Mesendoderm (in vitro differentiated cells): ENCODE measurements around the gene LRIG1.
"Not testable (repeated sequence)": the region's sequence is repeated elsewhere in the genome, so short reads cannot be mapped to it uniquely, and the experiment has no call there.

Experiments used
- DNase-seq: peaks from one replicate; pipeline ENCODE4 v3.0.0; 2013
- H2AK5ac ChIP-seq: 2 replicates; pipeline ENCODE4 v1.6.1; 2013; ENCODE audit warnings: low read length, inconsistent platforms
- H2BK120ac ChIP-seq: 2 replicates; pipeline ENCODE4 v1.6.1; 2013; ENCODE audit warnings: low read depth, mild to moderate bottlenecking, low read length, moderate library complexity, mixed read lengths
- H2BK15ac ChIP-seq: replicated peaks from 2 replicates; pipeline ENCODE4 v1.6.1; 2013; ENCODE audit warnings: low read depth, mild to moderate bottlenecking, moderate library complexity
- H2BK5ac ChIP-seq: 2 replicates; pipeline ENCODE4 v1.6.1; 2013; ENCODE audit warnings: low read length, inconsistent platforms
- H3K18ac ChIP-seq: 2 replicates; pipeline ENCODE4 v1.6.1; 2013; ENCODE audit warnings: mild to moderate bottlenecking, low read length, mixed read lengths
- H3K23ac ChIP-seq: one replicate; pipeline ENCODE4 v1.6.1; 2013; ENCODE audit warnings: low read length
- H3K27ac ChIP-seq: 2 replicates; pipeline ENCODE4 v1.5.1; 2013; ENCODE audit warnings: low read depth, mild to moderate bottlenecking, inconsistent platforms, low read length, moderate library complexity
- H3K27me3 ChIP-seq: 2 replicates; pipeline ENCODE4 v1.6.1; 2013; ENCODE audit warnings: low read length, control low read depth, mild to moderate bottlenecking, inconsistent platforms; ENCODE audit not compliant: insufficient read depth, poor library complexity
- H3K36me3 ChIP-seq: 2 replicates; pipeline ENCODE4 v1.6.1; 2013; ENCODE audit warnings: low read length, inconsistent platforms; ENCODE audit not compliant: control insufficient read depth, insufficient read depth
- H3K4ac ChIP-seq: one replicate; pipeline ENCODE4 v1.6.1; 2013; ENCODE audit warnings: low read depth, mild to moderate bottlenecking, low read length, moderate library complexity
- H3K4me1 ChIP-seq: 2 replicates; pipeline ENCODE4 v1.6.1; 2013; ENCODE audit warnings: low read depth, low read length, inconsistent platforms; ENCODE audit not compliant: control insufficient read depth
- H3K4me2 ChIP-seq: 2 replicates; pipeline ENCODE4 v1.6.1; 2013; ENCODE audit warnings: low read length
- H3K4me3 ChIP-seq: 2 replicates; pipeline ENCODE4 v1.5.1; 2013; ENCODE audit warnings: mild to moderate bottlenecking, low read length
- H3K56ac ChIP-seq: one replicate; pipeline ENCODE4 v1.6.1; 2013; ENCODE audit warnings: low read length
- H3K79me1 ChIP-seq: 2 replicates; pipeline ENCODE4 v1.6.1; 2013; ENCODE audit warnings: low read length, inconsistent platforms
- H3K79me2 ChIP-seq: 2 replicates; pipeline ENCODE4 v1.6.1; 2013; ENCODE audit warnings: mild to moderate bottlenecking, low read length; ENCODE audit not compliant: control insufficient read depth, insufficient read depth
- H3K9ac ChIP-seq: 2 replicates; pipeline ENCODE4 v1.6.1; 2013; ENCODE audit warnings: low read length, inconsistent platforms
- H4K5ac ChIP-seq: one replicate; pipeline ENCODE4 v1.6.1; 2013; ENCODE audit warnings: low read length
- H4K8ac ChIP-seq: one replicate; pipeline ENCODE4 v1.6.1; 2013; ENCODE audit warnings: low read depth, mild to moderate bottlenecking, control low read depth, low read length, moderate library complexity
- WGBS: extraction: QIAGEN DNeasy Blood & Tissue Kit; methylation state at CpG from one replicate; pipeline ENCODE4 v1.1.7; 2013; ENCODE audit warnings: low lambda C conversion rate, missing lambda C conversion rate; ENCODE audit not compliant: insufficient coverage; ENCODE audit errors: extremely low coverage; 5-methylcytosine and 5-hydroxymethylcytosine counted together

The LRIG1 gene

DNA sequence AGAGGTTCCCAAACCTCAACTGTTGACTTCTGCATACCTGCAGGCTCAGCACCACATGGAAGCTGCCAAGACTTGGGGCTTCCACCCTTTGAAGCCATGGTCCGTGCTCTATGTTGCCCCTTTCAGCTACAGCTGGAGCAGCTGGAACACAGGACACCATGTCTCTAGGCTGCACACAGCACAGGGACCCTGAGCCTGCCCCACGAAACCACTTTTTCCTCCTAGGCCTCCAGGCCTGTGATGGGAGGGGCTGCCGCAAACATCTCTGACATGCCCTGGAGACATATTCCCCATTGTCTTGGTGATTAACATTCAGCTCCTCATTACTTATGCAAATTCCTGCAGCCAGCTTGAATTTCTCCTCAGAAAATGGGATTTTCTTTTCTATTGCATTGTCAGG is 78.9 kb downstream of the LRIG1 start:
- not testable (repeated sequence) for H2BK120ac ChIP-seq, H3K4me3 ChIP-seq, H4K5ac ChIP-seq, H3K27ac ChIP-seq, H3K4me2 ChIP-seq, H2BK15ac ChIP-seq, H3K4me1 ChIP-seq, H2BK5ac ChIP-seq, H3K36me3 ChIP-seq, H3K4ac ChIP-seq, H2AK5ac ChIP-seq, H3K27me3 ChIP-seq, H4K8ac ChIP-seq, H3K18ac ChIP-seq, H3K9ac ChIP-seq, H3K23ac ChIP-seq, H3K56ac ChIP-seq, DNase-seq
- peaks cover 16% of the 10 kb centered on the region for H3K79me2 ChIP-seq
- H3K79me1 ChIP-seq: peaks cover 19% of the 10 kb centered on the region
- no CpG with 5 or more reads among the region's 3 CpGs for WGBS

DNA sequence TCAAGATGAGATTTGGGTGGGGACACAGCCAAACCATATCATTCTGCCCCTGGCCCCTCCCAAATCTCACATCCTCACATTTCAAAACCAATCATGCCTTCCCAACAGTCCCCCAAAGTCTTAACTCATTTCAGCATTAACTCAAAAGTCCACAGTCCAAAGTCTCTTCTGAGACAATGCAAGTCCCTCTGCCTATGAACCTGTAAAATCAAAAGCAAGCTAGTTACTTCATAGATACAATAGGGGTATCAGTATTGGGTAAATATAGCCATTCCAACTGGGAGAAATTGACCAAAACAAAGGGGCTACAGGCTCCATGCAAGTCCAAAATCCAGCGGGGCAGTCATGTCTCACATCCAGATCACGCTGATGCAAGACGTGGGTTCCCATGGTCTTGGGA is 79.7 kb downstream of the LRIG1 start:
- H3K56ac ChIP-seq, H3K27me3 ChIP-seq, H2BK5ac ChIP-seq, H4K8ac ChIP-seq, H3K18ac ChIP-seq, H3K4ac ChIP-seq, H3K36me3 ChIP-seq, H3K9ac ChIP-seq, H2BK120ac ChIP-seq, H3K27ac ChIP-seq, H3K23ac ChIP-seq, H2AK5ac ChIP-seq, H3K4me3 ChIP-seq, H3K4me2 ChIP-seq, H2BK15ac ChIP-seq, H4K5ac ChIP-seq, DNase-seq: not testable (repeated sequence)
- peaks cover 17% of the 10 kb centered on the region for H3K79me1 ChIP-seq
- WGBS: no CpG with 5 or more reads among the region's 3 CpGs
- peaks cover 11% of the 10 kb centered on the region for H3K4me1 ChIP-seq
- peaks cover 13% of the 10 kb centered on the region for H3K79me2 ChIP-seq

DNA sequence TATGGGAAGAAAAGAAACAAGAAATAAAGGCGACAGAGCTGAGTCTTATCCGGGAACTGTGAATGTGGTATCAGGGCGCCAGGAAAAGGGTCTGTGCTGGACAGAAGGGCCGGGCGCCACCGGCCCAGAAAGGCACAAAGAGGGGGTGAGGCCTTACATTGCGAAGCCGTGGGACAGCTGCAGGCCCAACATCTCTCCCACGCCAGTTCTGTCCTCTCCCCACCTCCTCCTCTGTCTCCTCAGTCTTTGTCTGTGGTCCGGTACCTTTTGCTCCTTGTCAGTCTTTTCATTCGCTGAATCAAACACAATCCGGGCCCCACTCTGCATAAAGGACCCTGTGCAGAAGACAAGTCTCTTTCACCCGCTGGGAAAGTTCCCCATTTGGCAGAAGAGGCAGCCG is 81.8 kb downstream of the LRIG1 start:
- Histone ChIP-seq H2AK5ac (no peak overlapping the region), H4K5ac (no peak overlapping the region), H3K4me2 (no peak overlapping the region), H3K9ac (no peak overlapping the region), H3K27ac (no peak overlapping the region), H2BK15ac (no peak overlapping the region), H3K79me1 (peaks cover 14% of the 10 kb centered on the region), H4K8ac (no peak overlapping the region), H3K23ac (no peak overlapping the region), H3K18ac (no peak overlapping the region), H3K27me3 (no peaks in the 10 kb centered on the region), H3K56ac (peak overlapping the region; percentile 12), H3K79me2 (peaks cover 10% of the 10 kb centered on the region), H3K4me1 (peaks cover 20% of the 10 kb centered on the region), H3K4ac (no peak overlapping the region), H2BK120ac (no peak overlapping the region), H3K36me3 (no peaks in the 10 kb centered on the region), H3K4me3 (no peak overlapping the region), H2BK5ac (no peak overlapping the region)
- no CpG with 5 or more reads among the region's 14 CpGs for WGBS
- no peak for DNase-seq

DNA sequence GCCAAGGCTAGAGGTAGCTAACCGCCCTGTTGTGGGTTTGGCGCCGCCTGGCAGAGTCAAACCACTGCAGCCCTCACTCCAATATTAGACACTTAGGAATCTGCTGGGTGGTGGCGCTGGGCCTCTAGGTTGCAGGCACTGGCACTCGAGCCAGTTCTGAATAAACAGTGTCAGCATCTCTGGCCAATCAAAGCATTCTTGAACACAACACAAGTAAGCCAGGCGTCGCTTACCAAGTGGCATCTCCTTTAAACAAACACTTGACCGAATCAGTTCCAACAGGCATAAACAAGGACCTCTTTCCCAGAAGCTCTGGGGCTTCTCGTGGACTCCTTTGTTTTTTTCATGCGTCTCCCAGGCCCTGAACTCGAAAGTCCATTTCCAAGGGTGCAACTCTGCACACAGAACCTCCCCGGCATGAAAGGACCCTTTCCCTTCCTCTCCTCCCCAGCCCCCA is 82.3 kb downstream of the LRIG1 start:
- Histone ChIP-seq H3K27me3 (no peaks in the 10 kb centered on the region), H2BK15ac (no peak overlapping the region), H3K27ac (no peak overlapping the region), H3K4me2 (no peak overlapping the region), H2BK120ac (no peak overlapping the region), H2BK5ac (no peak overlapping the region), H3K23ac (no peak overlapping the region), H3K79me2 (peaks cover 10% of the 10 kb centered on the region), H3K4ac (no peak overlapping the region), H3K56ac (no peak overlapping the region), H3K18ac (no peak overlapping the region), H4K8ac (no peak overlapping the region), H3K4me1 (peaks cover 20% of the 10 kb centered on the region), H4K5ac (no peak overlapping the region), H3K4me3 (no peak overlapping the region), H3K9ac (no peak overlapping the region), H3K36me3 (no peaks in the 10 kb centered on the region), H2AK5ac (no peak overlapping the region), H3K79me1 (peaks cover 14% of the 10 kb centered on the region)
- no CpG with 5 or more reads among the region's 12 CpGs for WGBS
- DNase-seq: no peak

DNA sequence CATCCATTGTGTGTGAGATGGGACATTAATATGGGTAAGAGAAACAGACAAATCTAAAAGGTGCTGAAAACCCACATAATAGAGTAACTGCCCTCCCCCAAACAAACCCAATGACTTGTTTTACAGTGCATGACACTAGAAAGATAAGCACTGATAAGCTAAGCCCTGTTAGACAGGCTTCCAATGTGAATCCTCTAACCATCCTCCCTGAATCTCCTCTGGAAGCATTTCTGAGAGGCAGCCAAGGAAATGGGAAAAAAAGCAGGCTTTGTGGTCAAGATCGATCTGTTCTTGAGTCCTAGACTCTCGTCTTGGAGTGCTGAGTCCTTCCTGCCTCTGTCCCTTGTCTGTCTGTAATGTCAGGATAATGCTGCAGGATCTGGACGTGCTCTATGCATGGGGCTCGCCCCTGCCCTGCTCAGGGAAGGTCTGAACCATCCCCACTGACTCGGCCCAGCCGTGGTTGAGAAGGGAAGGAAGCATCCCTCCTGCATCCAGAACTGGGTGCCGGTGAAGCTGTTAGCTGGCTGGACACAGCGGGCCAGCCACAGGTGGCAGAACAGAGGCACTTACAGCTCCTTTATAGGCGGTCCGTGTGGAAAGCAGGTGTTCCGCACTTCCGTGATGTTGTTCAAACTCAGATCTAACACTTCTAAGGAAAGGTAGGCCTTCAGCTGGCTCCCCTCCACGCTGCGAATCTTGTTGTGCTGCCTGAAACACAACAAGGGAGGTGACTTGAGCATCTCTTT is 84.1 kb downstream of the LRIG1 start:
- H3K79me1 ChIP-seq: peaks cover 14% of the 10 kb centered on the region
- H2BK5ac ChIP-seq: peak overlapping the region; percentile 95
- peak overlapping the region; percentile 87 for H3K56ac ChIP-seq
- peak overlapping the region; percentile 17 for H3K18ac ChIP-seq
- H3K23ac ChIP-seq: peak overlapping the region; percentile 39
- peaks cover 2% of the 10 kb centered on the region for H3K36me3 ChIP-seq
- peaks cover 10% of the 10 kb centered on the region for H3K79me2 ChIP-seq
- peaks cover 20% of the 10 kb centered on the region for H3K4me1 ChIP-seq
- peak overlapping the region; percentile 57 for H3K9ac ChIP-seq
- no peak overlapping the region for H3K4ac ChIP-seq
- H2AK5ac ChIP-seq: no peak overlapping the region
- H2BK15ac ChIP-seq: no peak overlapping the region
- no peak overlapping the region for H3K4me2 ChIP-seq
- H2BK120ac ChIP-seq: no peak overlapping the region
- no peak overlapping the region for H4K8ac ChIP-seq
- WGBS: no CpG with 5 or more reads among the region's 14 CpGs
- no peak overlapping the region for H4K5ac ChIP-seq
- peak overlapping the region; percentile 85 for H3K27ac ChIP-seq
- peak; percentile 80 for DNase-seq
- H3K4me3 ChIP-seq: no peak overlapping the region
- no peaks in the 10 kb centered on the region for H3K27me3 ChIP-seq
